Mucosa of gallbladder (tissue), 1 donor: ENCODE results near the gene SLC25A53. TPM values are rescaled to one million over a fixed set of nuclear protein-coding genes. Genes with fewer than 3 reads are reported as not detected.
A peak's percentile ranks its signal among the peaks of the same experiment; 100 is the strongest.
"Not testable (repeated sequence)": the region's sequence is repeated elsewhere in the genome, so short reads cannot be mapped to it uniquely, and the experiment has no call there.

Experiments used
- DNase-seq: peaks from one replicate; pipeline ENCODE4 v3.0.0-alpha.2; 2020; ENCODE audit warnings: low spot score
- total RNA-seq: library from RNA; stranded (reverse); gene quantifications from one replicate; pipeline ENCODE4 v1.2.1, GENCODE V29; 2021
- donor health status: DM: no; HTN: no; CAD: no.

Gene SLC25A53
- total RNA-seq, 1 donor from 2014 or later = 14.5 TPM

GRCh38 chrX:104134583-104135261, 22.1 kb downstream of the SLC25A53 start:
- DNase-seq = no peak

GRCh38 chrX:104130808-104131207, 26.0 kb downstream of the SLC25A53 start:
- DNase-seq = no peak

GRCh38 chrX:104126856-104127255, 30.0 kb downstream of the SLC25A53 start:
- DNase-seq = no peak

GRCh38 chrX:104122829-104123228, 34.0 kb downstream of the SLC25A53 start:
- DNase-seq = no peak

- DNase-seq = no peak
These were observed 38.0 kb downstream of the SLC25A53 start for GRCh38 chrX:104118765-104119164.

- DNase-seq = no peak
These were observed 39.0 kb downstream of the SLC25A53 start for GRCh38 chrX:104117759-104118158.

- DNase-seq = peak; percentile 35
These were observed 43.4 kb downstream of the SLC25A53 start for GRCh38 chrX:104113222-104113965.

- DNase-seq = no peak
These were observed 44.4 kb downstream of the SLC25A53 start, which contains the start of gene ZCCHC18 for GRCh38 chrX:104112326-104112951. Gene ZCCHC18, plus strand, starts transcription at chrX:104112523. Its CDS starts 1,589 bp downstream, at chrX:104114112.

GRCh38 chrX:104110491-104111240, 46.1 kb downstream of the SLC25A53 start:
- DNase-seq = not testable (repeated sequence)

- DNase-seq = no peak
These were observed 47.9 kb downstream of the SLC25A53 start for GRCh38 chrX:104108955-104109354.

GRCh38 chrX:104105330-104106262, 51.2 kb downstream of the SLC25A53 start:
- no peak for DNase-seq

- DNase-seq = no peak
These were observed 52.1 kb downstream of the SLC25A53 start for GRCh38 chrX:104104676-104105075.

- no peak for DNase-seq
These were observed 57.9 kb downstream of the SLC25A53 start for GRCh38 chrX:104098919-104099318.

GRCh38 chrX:104098151-104098808, 58.5 kb downstream of the SLC25A53 start:
- DNase-seq = peak; percentile 68

GRCh38 chrX:104085919-104086318, 70.9 kb downstream of the SLC25A53 start:
- no peak for DNase-seq

- DNase-seq = no peak
These were observed 71.3 kb downstream of the SLC25A53 start for GRCh38 chrX:104085477-104085876.

- DNase-seq = no peak
These were observed 72.1 kb downstream of the SLC25A53 start for GRCh38 chrX:104084534-104085277.

GRCh38 chrX:104084063-104084462, 72.7 kb downstream of the SLC25A53 start:
- DNase-seq = no peak

- DNase-seq = not testable (repeated sequence)
These were observed 79.0 kb downstream of the SLC25A53 start for GRCh38 chrX:104077854-104078253.
